HG03175 (cell line): Measurements from ENCODE around the gene NPRL2.
A peak's percentile ranks its signal among the peaks of the same experiment; 100 is the strongest.

Experiments used
- ATAC-seq: cut with Tn5 transposase; IDR thresholded peaks from one replicate; pipeline ENCODE4 v1.9.1; 2021; ENCODE audit warnings: mild to moderate bottlenecking, moderate library complexity; ENCODE audit not compliant: unreplicated experiment

Gene NPRL2

DNA sequence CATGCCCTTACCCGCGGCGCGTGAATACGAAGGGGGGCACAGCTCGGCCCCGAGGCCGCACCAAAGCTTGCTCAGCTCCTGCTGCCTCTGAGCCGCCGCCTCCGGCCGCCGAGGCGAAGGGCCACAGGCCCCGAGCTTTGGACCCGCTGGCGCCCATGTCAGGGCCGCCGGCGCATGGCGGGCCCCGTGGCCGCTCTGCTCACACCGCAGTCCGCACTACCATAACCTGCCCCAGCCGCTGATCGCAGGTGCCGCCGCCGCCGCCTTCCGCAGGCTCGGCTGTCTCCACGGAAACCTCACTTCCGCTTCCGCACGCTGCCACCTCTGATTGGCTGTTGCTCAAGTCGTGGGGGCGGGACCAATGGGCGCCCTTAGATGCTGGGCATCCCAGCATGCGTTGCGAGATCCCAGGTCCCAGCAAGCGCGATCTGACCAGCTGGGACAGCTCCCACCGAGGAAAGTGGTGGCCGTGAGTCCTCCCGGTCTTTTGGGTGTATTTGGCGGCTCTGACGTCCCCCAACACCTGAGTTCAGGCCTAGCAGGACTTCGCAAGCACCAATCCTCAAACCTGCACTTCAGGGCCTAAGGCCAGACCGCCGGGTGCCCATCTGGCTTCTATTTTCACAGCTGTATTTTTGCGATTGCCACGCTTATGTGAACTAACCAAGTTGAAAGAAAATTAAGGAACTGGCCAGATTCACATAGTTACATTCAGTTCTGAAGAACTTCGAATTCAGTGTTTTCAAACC lies 22.5 kb downstream of the NPRL2 start, which contains the start of gene TUSC2:
Gene TUSC2, minus strand, starts transcription at position 281 of the 749 bp plus-strand sequence. Its CDS starts 124 bp downstream, at position 157.
- ATAC-seq, result peak; percentile 90

DNA sequence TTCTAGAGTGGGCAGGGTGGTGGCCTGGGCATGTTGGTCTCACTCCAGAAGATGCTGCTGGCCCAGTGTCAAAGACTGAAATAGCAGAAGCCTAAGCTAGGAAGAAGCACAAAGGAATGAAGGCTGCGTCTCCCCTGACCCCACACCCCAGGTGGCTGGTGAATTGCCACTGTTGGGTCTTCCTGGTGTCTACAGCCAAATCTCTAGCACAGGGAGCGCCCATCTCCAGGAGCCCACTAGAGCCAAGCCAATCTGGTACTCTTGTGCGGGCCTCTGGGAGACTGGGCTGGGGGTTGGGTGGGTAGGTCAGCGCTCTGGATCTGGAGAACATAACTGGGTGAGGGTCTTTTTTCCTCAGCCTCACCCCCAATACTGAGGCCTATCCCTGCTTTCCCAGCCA lies 23.4 kb downstream of the NPRL2 start:
- ATAC-seq, result no peak

DNA sequence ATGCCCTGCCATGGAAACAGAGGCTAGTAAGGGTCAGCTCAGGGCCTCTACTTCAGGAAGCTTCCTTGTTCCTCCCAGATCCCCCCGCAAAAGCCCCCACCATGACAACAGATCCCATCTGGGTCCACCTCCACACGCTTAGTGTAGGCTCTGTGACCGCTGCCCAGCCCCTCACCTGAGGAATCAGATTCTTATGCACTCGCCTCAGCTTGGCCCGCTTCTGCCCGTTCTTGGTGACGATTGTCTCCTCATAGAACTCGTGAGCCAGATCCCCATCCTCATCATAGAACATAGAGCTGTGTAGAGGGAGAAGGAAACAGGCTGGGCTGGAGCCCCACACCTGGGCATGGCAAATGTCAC lies 24.4 kb downstream of the NPRL2 start:
- ATAC-seq, result no peak

DNA sequence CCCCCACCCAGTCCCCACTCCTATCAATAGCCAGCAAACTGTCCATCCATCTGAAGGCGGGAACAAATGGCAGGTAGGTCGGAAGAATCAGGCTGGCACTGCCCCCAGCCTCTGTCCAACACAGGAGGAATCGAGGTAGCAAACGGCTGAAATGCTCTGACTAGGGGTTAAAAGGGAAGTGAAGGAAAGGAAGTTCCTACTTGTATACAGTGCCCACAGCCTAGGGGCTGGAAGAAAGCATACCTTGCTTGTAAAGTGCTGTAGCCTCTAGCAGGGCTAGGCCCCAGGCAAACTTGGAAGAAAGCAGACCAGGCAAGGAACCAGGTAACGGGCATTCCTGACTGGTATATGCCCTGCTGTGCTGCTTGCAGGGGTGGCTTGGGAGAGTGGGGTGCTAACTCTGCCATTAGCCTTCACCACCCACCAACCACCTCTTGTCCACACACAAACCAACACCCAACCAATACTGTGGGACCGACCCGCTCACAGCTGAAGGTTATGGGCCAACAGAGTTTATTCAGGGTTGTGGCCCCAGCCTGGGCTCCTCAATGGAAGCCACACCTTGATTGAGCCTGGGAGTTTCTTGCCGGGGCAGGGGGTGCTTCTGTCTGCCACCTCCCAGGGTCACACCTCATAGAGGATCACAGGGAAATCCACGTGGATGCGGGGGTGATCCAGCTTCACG lies 24.9 kb downstream of the NPRL2 start:
- no peak for ATAC-seq

DNA sequence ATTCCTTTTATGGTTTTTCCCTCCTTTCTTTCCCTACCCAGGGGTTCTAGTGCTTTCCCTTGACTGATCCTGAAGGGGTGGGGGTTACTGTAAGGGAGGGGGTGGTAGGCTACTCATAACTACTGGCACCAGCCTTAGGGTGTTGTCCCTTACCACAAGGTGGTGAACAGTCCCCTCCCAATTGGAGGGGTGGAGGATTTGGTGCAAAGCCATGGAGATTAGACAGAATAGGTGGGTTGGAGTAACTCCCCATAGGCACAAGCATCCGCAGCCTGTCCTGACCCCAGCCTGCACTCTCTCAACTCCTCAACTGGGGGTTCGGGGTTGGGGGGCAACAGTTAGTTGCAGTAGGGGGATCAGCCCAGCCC lies 25.5 kb downstream of the NPRL2 start:
- no peak for ATAC-seq

DNA sequence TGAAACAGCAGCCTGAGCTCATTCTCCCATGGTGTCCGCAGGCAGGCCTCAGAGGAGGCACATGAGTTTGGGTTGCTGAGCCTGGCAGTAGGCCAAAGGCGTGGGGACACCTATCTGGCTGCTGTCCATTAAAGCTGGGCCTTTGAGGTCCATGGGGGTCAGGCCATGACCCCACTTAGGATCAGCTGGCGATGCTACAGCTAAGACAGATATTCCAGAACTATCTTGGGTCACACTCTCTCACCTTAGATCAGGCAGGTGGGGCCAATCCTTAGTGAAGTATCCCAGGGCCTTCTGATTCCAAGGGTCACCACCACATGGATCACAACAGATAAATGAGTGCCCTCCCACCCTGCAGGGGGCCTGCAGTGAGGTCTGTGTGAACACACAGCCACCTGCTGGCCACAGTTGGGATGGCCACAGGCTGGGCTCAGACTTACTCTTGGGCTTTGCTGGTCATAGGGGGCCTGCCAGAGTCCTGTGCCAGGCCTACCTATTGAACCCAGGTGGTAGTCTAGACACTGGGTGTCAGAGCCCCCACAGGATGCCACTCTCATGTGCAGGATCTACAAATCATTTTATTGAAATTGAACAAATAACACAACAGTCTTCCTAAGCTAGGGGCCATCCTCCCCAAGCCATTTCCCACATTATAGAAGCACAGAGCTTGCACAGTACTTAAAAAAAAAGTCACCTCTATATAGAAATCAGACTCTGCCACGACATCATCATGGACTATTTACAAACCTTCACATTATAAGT lies 26.0 kb downstream of the NPRL2 start:
- no peak for ATAC-seq

DNA sequence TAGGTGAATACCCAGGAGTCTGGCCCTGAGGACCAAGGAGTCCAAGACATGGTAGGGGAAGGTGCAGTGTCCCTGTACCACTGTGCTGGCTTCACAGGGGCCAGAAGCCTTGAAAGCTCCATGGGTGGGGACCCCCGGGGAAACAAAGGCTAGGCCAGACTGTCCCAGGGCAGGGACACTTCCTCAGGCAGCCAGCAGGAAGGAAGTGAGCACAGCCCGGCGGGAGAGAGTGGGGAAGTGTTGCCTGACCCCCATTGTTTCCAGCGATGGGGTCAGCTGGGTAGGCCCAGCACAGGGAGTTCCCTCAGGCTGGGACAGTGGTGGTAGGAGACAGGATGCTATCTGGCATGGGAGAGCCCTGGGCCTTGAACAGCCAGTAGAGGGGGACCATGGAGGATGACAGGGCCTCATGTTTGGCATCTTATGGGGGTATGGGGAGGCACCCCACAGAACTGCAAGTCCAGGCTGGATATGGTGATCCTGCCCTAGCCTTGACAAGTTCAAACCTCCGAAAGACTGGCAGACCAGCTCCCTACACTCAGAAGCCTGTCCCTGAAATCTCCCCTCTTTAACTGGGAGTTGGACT lies 26.9 kb downstream of the NPRL2 start:
- ATAC-seq, result no peak

DNA sequence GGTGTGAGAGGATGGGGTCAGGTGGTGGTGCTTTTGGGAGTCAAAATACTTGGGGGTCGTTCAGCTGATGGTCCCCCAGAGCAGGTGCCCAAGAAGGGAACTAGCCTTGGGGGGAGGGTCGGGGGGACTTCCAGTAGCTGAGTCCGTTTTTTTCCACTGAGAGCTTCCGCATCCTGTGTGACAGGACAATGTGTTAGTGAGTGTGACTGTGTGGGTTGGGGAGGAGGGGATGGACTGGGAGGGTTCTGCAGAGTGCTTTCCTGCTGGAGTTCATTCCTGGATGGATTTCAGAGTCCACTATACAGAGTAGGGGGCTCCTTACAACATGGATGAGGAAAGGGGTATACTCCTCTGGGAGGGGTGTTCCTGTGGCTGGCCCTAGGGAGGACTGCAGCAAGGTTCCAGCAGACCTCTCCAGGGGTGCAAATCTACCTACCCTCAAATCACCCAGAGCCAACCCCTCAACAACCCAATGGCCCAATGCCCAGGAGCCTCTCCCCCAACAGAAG lies 27.4 kb downstream of the NPRL2 start:
- no peak for ATAC-seq

DNA sequence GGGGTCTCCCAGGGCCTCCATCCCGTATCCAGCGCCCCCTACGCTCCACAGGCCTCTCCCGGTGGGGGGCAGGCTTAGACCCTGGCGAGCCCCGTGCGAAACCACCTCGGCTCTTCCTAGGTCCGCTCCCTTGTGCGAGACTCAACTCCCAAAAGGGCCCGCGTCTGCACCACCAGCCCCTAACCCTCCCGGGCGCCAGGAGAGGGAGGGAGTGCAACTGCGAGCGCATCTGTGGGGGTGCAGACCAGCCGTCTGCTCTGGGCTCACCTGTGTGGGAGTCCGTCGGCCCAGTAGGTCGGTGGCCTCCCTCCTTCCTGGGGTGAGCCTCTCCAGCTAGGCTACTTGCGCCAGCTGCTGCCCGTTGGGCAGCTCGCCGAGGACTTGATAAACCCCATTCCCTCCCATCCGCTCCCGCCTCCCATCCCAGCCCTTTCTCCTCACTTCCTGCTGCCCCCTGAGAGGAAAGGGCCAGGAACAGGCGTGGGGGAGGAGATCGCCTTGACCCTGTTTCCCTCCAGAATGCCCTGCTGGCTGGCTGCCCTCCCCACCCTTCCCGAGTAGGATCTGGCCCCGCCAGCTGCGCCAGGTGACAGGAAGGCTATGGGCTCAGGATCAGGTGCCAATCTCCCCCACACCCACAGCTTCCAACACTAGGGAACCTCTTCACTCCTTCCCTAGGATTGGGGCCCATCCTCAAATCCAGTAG lies 28.0 kb downstream of the NPRL2 start, which contains the start of gene HYAL2:
Gene HYAL2, minus strand, starts transcription at position 360 of the 706 bp plus-strand sequence. CDS start 2,256 bp downstream, outside the sequence.
- ATAC-seq, result no peak

DNA sequence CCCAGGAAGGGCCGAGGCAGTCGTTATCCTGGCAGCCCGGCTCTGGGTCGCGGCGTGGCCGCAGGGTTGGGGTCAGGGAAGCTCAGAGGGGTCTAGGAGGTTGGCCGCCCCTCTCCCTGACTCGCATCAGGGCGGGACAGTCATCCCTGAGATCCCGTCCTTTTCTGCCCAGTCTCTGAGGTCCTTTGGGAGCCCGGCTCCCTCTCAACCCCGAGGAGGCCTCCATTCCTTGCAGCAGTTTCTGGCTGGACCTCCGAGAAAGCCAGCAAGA lies 28.5 kb downstream of the NPRL2 start:
- ATAC-seq, result no peak

DNA sequence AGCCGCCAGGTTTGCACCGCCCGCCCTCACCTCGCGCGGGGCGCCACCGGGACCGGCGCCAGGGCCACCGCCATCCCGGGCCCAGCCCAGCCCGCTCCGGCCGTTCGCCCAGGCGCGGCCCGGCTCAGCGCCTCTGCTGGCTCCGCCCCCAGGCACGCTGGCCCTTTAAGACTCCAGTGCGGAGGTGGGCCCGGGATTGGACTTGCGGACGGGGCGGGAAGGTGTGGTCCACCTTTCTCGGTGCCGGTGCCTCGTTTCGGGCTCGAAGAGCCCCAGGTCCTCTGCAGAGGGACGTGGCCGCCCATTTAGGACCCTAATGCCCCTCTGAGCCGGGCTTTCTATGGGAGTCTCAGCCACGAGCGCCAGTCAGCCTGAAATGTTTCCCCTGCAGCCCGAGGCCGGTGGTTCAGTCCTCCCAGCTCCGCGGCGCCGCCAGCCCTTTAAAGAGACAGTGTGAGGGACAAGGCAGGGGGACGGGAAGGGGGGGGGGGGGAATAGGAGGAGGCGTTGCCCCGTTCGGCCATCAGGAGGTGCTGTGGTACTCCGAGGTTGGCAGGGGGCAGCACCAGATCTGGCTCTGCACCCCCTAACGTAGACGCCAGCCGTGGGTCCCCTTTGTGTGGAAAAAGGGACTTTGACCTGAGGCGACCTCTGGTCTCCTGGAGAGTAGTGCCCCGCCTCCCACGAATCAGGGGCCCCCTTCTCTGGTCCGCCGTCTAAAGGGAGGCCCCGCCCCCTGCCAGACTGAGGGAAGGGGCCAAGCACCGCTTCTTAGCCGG lies 29.1 kb downstream of the NPRL2 start:
- peak; percentile 82 for ATAC-seq

DNA sequence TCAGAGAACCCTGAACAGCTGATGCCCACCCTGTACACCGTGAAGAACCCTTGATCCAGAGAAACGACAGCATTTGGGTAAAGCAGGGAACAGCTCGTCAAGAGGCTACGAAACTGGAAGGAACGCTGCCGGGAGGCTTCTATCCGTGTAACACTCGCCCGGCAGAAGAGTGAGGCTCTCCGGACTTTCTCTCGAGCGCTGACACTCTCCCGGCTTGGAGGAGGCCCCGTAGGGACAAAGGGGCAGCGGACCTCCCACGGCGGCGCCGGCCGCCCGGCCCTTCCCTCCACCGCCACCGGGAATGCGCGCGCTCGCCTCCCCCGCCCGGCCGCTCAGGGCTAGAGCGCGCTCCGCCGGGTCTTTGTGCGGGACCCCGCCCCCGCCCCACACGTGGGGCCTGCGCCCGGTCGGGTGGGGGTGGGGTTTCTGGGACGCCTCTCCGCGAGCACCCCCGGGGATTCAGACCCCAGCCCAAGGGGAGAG lies 29.7 kb downstream of the NPRL2 start:
- ATAC-seq, result peak; percentile 41

DNA sequence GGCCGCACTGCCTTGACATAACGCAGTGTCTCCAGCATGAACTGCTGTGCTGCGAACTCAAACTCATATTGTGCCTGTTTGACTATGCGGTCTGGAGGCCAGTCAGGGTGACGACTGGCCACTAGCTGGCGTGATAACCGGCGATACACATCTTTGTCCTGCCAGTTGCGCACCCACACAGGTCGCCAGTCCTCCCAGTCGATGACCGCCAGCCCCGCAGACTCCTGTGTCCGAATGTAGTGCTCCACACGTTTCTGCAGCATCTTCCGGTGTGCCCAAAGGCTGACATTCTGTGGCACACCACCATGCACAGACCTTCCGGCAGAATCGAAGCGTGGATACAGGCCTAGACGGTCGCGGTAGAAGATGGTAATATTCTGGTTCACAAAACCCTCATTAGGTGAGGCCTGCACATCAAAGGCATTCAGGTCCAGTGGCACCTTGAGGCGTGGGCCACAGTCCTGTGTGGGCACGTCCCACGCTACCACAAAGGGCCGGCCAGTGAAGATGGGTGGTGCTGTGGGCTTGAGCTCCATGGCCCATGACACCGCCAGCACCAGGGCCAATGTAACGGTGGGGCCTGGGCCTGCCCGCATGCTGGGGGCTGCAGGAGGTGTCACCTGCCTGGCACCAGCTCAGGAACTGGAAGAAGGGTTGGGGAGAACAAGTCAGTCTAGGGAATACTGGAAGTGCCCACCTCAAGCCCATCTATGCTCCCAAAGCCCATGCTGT lies 30.5 kb downstream of the NPRL2 start:
- no peak for ATAC-seq

DNA sequence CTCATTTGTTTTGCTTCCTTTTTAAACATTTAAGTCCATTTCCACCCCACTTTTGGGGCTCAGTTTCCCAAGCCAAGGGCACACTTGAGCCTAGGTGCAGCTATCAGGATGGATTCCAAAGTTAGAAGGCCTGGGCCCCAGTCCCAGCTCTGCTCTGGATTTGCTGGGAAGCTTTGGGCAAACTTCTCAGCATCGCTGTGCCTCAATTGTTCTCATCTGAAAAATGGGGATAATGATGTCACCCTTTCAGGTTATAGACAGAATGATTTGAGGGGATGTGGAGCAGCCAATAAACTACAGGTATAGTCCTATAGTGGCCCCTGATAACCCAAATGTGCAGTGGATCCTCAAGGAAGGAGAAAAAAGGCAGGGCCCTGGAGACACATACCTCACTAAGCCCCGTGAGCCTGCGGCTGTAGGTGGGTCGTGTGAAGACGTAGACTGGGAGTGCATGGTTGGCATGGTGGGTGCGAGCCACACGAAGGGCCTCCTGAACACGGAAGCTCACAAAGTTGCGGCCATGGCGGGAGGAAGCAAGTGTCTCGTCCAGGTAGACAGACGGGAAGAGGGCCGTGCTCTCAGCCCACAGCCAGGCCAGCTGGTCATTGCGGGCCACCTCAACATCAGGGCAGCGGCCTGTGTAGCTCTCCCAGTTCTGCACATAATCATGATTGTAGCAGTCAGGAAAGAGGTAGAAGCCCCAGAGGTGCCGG lies 31.2 kb downstream of the NPRL2 start:
- ATAC-seq, result no peak

DNA sequence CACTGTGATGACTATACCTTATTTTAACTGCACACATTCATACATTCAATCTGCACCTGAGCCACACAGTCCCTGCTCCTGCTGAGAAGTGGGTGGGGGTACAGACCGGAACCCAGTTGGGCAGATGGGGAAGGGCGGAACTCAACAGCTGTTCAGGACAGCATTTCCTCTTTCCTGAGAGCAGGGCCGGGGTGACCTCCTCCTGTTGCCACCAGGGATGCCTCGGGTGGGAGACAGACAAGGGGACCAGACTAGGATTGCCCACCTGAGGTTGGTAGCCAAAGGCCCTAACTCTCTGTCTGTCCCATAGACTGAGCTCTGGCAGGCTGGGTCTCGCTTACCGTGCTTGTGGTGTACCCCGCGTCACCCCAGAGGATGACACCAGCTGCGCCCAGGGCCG lies 32.0 kb downstream of the NPRL2 start:
- no peak for ATAC-seq

DNA sequence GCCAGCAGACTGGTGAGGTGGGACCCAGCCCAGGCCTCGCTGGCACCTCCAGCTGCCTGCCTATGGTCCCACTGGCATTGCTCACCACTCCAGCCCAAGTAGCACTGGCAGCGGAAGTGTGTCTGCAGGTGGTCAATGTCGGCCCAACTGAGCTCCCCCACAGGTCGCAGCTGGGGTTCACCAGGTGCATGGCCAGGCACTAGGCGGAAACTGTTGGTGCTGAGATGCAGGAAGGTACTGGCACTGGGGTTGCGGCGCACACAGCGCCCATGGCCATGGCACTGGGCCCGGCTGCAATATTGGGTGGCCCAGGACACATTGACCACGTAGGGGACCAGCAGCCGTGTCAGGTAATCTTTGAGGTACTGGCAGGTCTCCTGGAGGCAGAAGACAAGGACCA lies 32.4 kb downstream of the NPRL2 start:
- no peak for ATAC-seq

DNA sequence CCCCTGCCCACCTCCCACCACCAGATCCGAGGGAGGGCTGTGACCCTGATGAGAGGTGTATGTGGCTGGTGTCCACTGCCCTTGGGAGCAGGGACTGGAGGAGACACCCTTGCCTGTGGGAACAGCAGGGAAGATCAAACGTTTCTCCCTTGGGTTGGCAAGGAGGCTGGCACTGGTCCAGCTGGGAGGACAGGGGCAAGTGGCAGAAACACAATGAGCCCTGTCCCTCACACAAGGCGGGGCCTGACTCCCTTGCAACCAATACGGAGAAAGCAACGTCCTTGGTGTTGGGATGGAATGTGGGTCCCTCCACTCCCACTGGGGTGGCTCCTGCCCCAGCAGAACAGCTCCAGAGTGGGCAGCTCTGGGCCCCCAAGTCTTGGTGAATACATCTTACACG lies 33.3 kb downstream of the NPRL2 start:
- ATAC-seq, result no peak

DNA sequence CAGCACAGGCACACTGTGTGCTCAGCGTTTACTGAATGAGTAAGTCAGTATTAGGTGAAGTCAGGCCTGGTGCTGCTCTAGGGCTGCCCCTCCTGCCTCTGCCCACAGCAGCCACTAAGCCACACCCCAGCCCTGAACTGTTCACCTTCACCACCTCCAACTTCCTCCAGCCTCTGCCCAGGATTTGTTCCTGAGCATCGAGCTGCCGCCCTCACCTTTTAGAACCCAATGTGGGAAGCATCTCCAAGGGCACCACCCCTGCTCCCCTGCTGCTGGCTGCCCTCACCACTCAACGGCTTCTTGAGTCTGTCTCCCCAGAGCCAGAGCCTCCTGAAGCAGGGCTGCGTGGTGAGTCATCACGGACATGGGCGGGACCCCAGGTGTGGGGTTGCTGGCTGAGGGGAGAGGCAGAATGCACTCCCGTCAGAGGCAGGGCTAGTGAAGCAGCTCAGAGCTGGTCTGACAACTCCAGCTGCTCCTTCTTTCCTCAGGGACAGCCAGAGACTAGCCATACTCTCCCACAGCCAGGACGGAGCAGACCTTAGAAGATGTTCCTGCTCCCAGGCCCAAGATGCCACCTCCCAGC lies 33.8 kb downstream of the NPRL2 start:
- ATAC-seq, result no peak
